Gastroesophageal sphincter (tissue), 3 donors: ENCODE data around the gene OSCAR.

ENCODE experiments used
- CTCF ChIP-seq, 4 experiments: fragments of 200-600 bp in 2 of 4; fragments of 450-650 bp in 2 of 4; sonication (generic) in 1 of 4; IDR thresholded peaks; one replicate each; pipeline ENCODE4 v1.5.1; 2017 to 2019; ENCODE audit warnings: antibody characterized with exemption in 4 of 4, mild to moderate bottlenecking in 2 of 4, moderate library complexity in 2 of 4
- POLR2A ChIP-seq, 2 donors: fragments of 450-650 bp; IDR thresholded peaks; one replicate each; pipeline ENCODE4 v1.6.1; 2017; ENCODE audit warnings: antibody characterized with exemption in 2 of 2, mild to moderate bottlenecking in 2 of 2, moderate library complexity in 1 of 2
- POLR2AphosphoS5 ChIP-seq: sonication (generic); formaldehyde crosslinking; IDR thresholded peaks from one replicate; pipeline ENCODE4 v1.6.1; 2017; ENCODE audit warnings: antibody characterized with exemption

- no peak for TF ChIP-seq CTCF (IDR thresholded peaks at IDR 0.05)
- no peak for TF ChIP-seq POLR2A (IDR thresholded peaks at IDR 0.05)
- no peak for TF ChIP-seq POLR2AphosphoS5
These were observed 54.8 kb downstream of the OSCAR start for GRCh38 chr19:54045771-54046170.
